GM20431 (cell line): ENCODE data around the gene ADD2.

Experiments
- in situ Hi-C: fragments of 300-500 bp; cut with MseI, MboI; formaldehyde crosslinking; loops from one replicate; pipeline ENCODE4 v1.15.0; 2020; ENCODE audit warnings: low sequenced_read_pairs; ENCODE audit not compliant: unreplicated experiment

The ADD2 gene

DNA sequence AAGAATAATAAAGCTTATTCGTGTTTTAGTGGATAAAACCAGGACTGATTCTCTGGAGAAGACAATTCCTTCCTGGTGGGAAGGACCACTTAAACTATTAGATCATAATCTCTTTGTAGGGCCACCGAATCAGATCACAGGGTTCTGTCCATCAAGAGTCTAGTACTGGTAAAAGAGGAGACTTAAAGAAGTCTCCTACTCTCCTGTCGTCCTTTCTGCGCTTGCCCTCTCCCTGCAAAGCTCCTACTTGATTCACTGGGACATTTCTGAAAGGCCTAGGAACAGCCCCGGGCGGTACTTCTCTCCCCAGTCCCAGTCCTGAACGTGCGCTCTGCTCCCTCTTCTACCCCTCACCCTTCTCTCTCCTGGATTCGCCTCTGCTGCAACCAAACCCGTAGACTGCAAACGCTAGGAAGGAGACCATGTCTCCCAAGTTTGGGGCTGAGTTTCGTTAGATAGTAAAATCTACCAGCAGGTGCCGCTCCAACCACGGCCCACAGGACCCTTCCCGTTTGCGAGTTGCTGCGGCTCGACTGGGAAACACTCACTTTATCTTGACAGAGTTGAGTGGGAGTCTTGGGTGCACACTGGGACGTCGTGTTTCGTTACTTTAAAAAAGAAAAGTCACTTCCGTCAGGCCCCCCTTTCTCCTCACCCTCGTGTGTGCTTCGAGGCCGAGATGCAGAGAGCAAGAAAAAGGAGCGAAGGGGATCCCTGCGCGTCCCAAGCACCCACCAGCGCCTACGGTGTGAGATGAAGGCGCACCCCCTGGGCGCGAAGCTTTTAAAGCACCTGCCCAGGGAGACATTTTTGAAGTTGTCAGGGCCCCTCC is 21.5 kb upstream of the ADD2 start:
- in situ Hi-C loops, result no loop called here

DNA sequence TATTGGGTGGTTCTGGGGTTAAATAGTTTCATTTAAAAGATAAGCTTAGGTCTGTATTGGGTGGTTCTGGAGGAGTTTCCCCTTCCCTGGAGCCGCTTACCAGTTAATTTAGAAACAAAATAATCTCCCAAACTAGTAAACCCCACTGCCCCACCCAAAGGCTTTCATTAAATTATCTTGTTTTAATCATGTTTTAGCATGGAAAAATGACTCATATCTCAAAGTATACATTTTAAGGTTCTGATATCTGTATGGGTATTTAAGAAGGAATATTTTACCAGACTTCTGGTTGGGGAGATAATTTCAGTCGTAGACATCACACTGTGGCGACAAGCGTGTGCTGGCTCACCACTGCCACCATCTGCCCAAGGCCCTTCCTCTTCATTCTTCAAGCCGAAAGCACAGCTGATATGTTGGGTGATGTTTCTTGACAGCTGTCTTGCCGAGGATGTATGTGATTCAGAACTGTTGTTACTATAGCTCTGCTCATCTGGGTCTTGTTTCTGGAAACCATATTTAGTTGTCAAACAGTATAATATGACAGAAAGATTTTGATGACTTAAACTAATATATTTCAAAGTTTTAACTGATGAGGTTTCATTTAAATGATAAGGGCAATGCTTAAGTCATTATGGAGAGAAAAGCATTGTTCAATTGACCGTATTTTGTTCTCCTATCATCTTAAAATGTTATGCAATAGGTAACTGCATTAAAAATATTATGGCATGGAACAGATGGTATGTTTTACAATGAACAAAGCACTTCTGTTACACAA is 17.3 kb upstream of the ADD2 start:
- in situ Hi-C loops, result no loop called here

DNA sequence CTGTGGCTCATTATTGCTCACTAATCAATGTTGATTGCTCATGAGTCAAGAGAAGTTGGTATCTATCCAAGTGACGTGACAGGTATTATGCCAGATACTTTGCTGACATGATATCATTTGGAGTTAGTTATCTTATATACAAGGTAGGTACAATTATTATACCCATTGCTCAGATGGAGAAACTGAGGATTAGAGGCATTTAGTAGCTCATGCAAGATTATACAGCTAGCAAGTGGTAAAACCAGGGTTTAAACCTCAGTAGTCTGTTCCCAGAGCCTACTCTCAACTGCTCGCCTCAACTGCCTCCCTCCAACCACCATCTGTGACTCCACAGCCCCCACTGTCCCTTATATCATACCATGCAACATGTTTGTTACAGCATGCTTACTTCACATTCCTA is 16.3 kb upstream of the ADD2 start:
- in situ Hi-C loops, result no loop called here

DNA sequence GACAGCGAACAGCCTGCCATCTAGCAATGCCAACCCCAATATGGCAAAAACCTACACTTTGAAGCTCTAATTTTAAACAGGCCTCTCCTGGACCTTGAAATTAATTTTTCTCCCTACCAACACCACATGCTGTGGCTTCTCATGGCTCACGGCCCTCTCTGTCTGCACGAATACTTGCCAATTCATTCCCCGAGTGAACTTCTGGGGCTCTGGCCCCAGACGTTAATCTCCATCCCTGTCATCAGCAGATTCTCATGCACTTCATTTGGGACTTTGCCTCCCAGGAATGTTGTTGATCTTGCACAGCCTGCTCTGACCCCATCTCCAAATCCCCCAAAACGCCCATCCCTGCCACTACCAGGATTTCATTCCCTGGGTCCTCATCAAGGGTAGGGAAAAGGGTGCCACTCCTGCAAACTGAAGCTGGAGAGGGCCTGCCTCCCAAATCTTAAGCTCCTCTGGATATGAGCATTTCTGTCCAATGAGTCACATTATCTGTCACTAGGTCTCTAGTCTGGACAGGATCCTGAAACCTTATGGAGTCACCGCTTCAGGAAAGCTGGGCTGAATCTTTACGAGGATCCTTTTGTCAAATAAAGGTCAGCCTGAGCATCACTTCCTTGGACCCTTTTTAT is 12.0 kb upstream of the ADD2 start:
- in situ Hi-C loops, result no loop called here

DNA sequence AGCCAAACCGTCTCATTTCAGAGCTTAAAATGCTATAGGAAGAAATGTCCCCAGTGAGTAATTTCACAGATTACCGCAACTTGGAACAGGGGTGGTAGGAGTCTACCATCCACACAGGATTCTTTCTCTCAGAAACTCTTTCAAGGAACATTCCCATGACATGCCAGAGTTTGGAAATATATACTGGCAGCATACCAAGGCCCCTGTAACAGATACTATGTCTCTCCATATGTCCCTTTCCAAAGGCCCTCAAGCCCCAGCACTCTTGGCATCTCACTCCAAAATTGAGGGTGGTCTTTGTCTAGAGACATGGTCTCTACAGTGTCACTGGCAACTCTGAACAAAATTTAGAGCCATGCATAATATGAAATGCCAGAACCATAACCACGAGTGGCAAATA is 11.5 kb upstream of the ADD2 start:
- in situ Hi-C loops, result no loop called here

DNA sequence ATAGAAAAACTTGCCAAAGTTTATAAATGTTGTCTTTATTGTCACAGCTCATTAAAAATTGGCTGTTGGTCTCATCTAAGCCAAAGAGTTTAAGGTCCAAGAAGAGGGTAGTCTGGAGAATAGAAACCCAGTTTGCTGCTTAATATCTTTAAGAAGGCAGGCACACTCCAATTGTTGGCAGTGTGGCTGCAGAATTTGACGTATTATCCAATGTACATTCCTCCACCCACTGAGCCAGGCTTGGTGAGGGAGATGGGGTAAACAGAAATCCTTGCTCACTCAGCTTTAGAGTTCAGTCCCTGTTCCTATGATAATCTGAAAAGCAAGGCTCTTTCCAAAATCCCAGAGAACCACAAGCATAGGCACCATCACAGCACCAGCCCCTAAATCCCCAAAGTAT is 10.7 kb upstream of the ADD2 start:
- in situ Hi-C loops, result no loop called here

DNA sequence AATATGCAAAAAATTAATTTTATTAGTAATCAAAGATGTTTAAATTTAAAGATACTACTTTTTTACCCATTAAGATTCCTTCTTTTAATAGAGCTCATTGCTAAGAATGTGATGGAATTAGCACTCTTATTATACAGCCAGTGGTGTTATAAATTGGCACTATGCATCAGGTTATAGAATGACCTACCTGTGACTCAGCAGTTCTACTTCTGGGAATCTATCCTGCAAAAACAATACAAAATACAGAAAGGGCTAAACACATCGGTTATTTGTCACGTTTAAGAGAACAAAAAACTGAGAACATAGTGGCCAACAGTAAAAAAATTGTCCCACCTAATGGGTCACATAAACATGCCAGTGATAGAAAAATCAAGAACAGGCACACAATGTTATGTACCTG is 9.4 kb upstream of the ADD2 start:
- in situ Hi-C loops, result no loop called here

DNA sequence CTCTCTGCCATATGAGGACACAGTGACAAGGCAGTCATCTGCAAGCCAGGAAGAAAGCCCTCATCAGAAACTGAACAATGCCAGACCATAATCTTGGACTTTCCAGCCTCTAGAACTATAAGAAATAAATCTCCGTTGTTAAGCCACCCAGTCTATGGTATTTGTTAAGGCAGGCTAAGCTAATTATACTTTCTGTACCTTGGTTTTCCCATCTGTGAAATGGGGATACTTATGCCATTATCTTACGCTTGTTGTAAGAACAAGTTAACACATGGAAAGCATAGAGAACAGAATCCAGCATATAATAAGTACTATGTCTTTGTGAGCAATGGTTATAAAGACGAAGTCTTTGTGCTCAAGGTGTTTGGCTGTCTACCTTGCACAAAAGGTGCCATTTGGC is 8.3 kb upstream of the ADD2 start:
- in situ Hi-C loops, result no loop called here

DNA sequence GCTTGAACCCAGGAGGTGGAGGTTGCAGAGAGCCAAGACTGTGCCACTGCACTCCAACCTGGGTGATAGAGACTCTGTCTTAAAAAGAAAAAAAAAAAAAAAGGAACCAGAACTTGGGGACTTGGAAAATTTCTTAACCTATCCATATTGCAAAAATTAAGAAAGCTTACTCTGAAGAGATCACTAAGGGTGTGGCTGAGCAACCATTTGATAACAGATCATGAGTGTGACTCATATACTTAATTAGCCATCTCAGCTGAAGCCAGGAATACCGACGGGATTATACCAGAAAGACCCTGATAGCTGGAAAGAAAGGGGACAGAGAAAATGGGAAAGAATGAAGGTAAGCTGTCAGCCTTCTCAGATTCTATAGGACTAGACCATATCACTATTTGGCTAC is 7.1 kb upstream of the ADD2 start:
- in situ Hi-C loops, result no loop called here

DNA sequence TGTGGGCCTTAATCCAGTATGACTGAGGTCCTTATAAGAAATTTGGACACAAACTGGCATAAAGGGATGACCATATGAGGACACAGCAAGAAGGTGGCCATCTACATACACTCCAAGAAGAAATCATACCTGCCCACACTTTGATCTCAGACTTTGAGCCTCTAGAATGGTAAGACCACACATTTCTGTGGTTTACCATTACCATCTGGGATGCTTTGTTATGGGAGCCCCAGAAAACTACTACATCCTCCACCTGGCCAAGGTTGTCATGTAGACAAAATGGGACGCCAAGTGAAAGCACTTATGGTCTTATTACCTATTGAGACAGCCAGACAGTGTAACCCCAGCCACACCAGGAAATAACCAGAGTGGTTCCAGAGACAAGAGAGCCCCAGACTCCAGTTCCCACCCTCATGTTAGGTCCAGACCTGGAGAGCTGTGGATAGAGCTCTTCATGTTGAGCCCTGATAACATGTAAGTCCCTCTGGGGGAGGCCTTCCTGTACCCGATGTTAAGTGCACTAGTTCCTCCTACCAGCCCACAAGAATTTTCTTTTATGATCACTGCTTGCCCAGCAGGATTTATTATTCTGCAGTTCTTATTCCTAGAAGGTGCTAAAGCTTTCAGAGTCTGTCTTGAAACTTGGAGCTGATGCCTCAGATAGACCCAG is 4.6 kb upstream of the ADD2 start:
- in situ Hi-C loops, result no loop called here

DNA sequence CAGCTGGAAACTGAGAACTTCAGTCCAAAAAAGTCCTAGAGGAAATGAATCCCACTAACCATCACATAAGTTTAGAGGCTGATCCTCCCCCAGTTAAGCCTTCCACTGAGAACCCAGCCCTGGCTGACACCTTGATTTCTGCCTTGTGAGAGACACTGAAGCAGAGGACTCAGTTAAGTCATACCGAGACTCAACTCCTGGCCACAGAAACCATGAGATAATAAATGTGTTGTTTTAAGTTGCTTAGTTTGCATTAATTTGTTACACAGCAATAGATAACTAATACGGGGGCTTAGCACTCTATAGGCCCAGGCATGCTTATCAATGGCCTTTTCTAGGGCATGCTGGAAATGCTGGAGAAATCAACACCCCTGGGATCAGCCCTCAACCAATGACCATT is 3.4 kb upstream of the ADD2 start:
- in situ Hi-C loops, result no loop called here

DNA sequence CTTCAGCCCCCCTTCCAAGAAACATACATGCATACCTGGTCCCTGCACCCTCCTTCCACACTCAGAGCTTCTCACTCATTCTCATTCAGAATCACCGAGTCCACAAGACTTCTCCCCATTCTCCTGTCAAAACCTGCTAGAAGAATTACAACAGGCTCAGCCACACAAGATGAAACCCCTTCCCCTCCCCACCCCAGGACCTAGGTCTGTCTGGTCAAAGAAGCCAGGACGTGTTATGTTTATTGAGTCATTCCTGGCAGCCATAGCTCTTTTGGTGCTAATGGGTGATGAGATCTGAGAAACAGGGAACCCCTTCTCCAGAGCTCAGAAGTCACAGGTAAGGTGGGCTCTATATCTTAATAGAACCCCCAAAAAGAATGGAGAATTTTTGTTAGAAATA is 1.4 kb upstream of the ADD2 start:
- in situ Hi-C loops, result no loop called here

DNA sequence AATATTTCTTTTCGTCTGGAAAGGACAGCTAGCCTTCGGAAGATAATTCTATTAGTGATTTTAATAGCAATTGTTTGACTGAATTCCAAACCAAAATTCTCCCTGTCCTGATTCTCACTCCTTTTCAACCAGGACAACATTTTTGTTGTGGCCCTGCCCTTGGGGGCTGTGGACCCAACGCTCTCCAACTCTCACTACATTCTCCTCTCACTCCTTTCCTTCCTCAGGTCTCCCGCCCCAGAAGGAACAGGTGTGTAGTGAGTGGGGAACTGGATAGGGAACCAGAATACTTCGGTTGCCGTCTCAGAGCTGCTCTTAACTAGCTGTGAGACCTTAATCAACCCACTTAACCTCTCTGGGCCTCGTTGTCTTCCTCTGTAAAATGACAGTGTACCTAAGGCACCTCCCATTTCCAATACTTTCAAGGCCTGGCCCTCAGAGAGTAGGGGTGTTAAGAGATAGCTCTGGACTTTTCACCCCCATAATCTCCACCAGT is 638 bp upstream of the ADD2 start:
- in situ Hi-C loops, result no loop called here

DNA sequence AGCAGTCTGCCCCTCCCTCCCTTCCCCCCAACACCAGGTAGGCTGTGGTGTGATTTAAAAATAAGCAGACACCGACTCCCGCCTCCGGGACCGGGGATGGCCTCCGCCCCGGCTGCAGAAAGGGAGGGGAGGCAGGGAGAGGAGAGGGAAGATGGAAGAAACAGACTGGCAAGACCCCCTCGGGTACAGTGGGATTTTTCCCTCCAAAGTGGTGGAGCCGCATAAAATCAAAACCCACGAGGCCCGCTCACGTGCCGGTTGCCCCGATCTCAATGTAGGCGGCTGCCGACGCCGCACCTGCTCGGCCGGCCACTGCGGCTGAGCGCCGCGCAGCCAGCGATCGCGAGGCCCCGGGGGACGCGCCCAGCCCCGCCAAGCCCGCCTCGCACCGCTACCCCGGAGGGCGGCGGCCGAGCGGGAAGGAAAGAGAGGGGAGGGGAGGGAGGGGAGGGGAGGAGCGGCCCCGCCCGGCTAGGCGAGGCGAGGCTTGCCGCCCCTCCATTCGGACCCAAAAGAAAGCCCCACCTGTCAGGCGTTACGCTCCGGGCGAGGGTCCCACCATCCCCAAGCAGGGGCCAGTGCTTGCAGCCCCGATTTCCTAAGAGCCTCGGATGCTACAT is 811 bp downstream of the ADD2 start:
- in situ Hi-C loops, result no loop called here

DNA sequence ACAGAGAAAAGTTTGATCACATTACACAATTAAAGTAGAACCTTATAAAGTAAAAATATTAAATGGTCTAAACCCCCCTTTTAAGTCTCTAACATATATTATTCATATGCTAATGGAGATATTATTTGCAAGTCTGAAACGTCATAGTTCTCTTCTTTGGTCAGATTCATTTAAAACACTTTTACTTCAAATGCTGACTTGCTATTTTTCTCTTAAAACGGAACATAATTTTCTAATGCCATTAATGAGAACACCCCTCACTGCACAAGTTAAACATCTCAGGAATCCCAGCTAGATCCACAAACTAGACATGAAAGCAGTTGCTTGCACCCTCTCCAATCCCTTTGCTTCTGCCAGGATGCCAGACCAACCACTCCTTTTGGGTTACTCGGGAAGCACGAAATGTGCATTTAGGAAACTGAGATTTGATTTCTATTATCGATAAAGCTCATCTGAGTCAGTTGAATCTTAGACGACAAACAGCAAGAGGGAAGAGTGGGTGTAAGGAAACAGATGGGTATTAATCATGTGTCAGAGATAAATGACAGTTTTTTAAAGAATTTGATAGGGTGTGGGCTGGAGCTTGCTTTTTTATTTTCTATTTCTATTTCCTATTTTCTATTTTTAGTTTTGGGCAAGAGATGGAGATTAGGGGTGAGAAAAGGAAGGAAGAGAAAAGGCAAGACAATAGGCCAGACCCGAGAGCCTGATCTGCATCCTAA is 1.5 kb downstream of the ADD2 start:
- in situ Hi-C loops, result no loop called here

DNA sequence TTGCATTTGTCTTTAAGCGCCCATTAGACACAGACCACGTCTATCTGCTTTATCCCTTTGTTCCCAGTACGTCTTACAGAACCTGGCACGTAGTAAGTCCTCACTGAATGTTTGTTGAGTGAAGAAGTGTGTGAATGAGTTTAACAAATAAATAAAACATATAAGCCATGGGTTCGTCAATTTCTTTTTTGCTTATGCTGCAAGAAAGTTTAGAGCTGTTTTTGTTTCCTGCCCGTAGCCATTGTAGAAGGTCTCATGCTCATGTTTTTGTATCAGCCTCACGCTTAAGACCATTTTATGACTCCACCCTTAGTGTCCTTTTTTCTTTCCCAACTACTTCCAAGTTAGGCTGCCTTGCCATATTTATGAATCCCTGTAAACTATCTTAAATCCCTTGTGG is 2.5 kb downstream of the ADD2 start:
- in situ Hi-C loops, result no loop called here

DNA sequence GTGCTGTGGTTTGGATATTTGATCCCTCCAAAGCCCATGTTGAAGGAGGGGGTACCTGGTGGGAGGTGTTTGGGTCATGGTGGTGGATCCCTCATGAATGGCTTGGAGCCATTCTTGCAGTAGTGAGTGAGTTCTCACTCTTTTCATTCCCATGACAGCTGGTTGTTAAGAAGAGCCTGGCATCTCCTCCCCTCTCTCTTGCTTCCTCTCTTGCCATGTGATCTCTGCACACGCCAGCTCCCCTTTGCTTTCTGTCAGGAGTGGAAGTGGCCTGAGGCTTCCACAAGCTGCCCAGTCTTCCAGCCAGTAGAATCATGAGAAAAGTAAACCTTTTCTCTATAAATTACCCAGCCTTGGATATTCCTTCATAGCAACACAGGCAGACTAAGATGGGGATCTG is 8.6 kb downstream of the ADD2 start:
- in situ Hi-C loops, result no loop called here

DNA sequence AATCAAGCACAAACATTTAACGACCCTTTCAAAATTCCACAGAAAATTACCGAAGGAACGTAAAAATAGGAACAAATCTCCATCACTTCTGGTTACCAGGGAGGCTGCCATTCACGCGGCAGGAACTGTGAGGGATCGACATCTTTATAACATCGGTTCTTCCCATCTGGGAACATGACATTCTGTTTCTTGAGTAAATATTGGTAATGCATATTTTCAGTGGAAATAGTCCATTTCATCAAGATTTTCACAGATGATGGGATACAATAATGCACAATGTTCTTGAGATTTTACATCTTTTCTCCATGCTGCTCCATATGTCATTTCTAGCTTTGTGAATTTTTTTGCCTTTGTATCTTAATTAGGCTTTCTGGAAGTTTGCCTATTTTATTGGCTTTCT is 10.0 kb downstream of the ADD2 start:
- in situ Hi-C loops, result no loop called here

DNA sequence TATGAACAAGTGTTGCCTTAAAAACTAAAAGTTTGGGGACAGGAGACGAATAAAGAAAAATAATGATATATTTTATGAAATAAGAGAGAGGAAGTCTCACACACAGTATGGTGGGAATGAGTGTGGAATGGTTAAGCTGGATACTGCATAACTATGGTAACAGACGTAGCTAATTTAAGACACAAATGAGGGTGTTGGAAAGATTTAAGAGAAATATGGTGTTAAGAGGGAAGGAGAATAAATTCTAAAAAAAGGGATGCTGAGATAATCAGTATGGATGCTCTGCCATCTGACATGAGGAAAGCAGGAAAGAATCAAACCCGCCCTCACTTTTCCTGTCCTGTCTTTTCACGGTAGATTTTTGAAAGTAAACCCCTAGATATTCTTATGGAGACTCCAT is 10.6 kb downstream of the ADD2 start:
- in situ Hi-C loops, result no loop called here
